H4 (cell line): Measurements from ENCODE around the gene LY9. TPM values are rescaled to one million over a fixed set of nuclear protein-coding genes. Genes with fewer than 3 reads are reported as not detected.
"Not testable (repeated sequence)": the region's sequence is repeated elsewhere in the genome, so short reads cannot be mapped to it uniquely, and the experiment has no call there.

ENCODE experiments used
- DNase-seq: peaks from one replicate; pipeline ENCODE4 v3.0.0-alpha.2; 2015; ENCODE audit warnings: low spot score
- total RNA-seq: library from RNA; depleted of rRNA; stranded (reverse); fragments of >200 nt; shearing (Covaris generic); gene quantifications from 2 replicates; pipeline ENCODE4 v1.2.3, GENCODE V29; 2014

LY9 gene
- total RNA-seq, 1 experiment from 2014 or later: not detected

- no peak for DNase-seq
Observed at GRCh38 chr1:160773093-160773492, 22.9 kb upstream of the LY9 start.

- DNase-seq: peak; percentile 40
Observed at GRCh38 chr1:160774886-160775719, 20.9 kb upstream of the LY9 start.

- no peak for DNase-seq
Observed at GRCh38 chr1:160776178-160776577, 19.8 kb upstream of the LY9 start.

- DNase-seq: no peak
Observed at GRCh38 chr1:160777486-160778089, 18.4 kb upstream of the LY9 start.

DNA sequence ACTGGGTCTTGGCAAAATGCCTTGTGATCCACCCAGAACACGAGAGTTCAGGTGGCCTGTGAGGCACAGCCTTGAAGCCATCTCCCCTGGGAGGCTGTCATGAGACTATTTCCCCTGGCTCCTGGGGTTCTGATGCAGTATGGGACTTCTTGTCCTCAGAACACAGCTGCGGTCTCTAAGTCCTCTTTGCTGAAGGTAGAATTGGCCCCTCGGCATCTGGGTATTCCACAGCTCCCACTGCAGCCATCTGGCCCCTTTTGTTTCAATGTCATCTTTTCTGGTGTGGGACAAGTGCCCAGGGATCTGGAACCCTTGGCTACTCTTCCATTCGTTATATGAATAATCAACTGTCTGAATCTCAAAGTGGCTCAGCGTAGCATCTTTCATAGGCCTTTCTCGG is 17.0 kb upstream of the LY9 start:
- no peak for DNase-seq

DNA sequence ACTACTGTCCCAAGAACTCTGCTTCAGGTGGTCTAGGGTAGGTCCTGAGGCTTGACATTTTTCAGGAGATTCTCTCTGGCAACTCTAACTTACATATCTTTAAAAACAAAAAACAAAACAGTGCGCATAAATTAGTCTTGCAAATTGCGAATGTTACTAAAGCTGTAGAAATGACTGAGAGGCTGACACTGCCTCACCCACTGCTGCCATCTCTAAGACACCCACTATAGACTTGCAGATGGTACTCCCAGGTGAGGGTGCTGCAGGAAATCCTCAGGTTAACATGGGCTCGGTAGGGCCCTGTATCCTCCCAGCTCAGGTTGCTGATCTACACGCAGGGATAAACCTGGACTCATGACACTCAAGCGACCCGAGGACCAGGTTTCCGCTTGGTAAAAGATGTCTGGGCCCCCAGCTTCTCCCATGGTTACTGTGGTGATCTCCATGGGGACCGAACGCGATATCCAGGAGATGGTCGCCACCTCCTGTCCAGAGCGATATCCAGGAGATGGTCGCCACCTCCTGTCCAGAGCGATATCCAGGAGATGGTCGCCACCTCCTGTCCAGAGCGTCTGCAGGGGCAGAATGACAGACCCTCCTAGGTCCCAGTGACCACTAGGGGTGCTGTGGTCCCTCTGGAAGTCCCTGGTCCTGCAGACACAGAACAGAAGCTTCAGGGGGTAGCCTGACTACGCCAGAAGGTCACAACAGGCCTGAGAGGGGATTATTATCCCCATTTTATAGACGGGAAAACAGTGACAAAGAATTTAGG is 16.2 kb upstream of the LY9 start:
- peak; percentile 23 for DNase-seq

- DNase-seq: no peak
Observed at GRCh38 chr1:160780398-160780755, 15.6 kb upstream of the LY9 start.

GRCh38 chr1:160781186-160781766 is 14.7 kb upstream of the LY9 start:
- DNase-seq: no peak

DNA sequence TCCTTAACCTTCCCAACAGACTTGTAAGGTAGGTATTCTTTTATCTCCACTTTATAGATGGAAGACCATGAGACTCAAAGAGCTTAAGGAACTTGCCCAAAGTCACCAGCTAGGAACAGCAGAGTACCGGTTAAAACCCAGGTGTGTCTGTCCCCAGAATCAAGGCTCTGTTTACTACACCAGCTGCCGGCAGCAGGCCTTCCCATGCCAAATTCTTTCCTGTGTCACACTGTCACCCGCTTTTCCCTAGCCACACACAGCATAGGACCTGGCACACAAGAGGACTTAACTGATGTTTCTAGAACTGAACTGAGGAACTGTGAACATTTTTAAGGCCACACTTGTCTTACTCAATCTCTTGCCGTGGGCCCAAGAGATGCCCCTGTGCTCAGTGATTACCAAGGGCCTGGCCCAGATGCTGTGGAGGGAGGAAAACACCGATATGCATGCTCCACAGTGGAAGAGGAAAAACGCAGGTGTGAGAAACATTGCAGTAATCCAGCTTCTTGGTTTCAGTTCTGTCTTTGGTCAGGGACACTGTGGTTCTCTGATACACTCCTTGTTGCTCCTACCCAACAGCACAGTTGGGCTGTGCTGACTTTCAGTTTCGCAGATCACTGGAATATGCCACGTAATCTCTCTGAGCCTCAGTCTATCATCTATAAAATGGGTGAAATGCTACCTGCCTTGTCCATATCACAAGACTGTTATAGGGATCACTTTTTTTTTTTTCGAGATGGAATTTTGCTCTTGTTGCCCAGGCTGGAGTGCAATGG is 13.9 kb upstream of the LY9 start:
- DNase-seq: no peak

DNA sequence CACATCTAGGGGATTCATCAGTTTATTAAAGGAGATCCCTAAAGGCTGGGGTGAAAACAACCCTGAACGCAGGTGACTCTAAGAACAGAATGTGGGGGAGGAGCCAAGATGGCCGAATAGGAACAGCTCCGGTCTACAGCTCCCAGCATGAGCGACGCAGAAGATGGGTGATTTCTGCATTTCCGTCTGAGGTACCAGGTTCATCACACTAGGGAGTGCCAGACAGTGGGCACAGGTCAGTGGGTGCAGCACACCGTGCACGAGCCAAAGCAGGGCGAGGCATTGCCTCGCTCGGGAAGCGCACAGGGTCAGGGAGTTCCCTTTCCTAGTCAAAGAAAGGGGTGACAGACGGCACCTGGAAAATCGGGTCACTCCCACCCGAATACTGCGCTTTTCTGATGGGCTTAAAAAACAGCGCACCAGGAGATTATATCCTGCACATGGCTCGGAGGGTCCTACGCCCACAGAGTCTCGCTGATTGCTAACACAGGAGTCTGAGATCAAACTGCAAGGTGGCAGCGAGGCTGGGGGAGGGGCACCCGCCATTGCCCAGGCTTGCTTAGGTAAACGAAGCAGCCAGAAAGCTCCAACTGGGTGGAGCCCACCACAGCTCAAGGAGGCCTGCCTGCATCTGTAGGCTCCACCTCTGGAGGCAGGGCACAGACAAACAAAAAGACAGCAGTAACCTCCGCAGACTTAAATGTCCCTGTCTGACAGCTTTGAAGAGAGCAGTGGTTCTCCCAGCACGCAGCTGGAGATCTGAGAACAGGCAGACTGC is 12.8 kb upstream of the LY9 start:
- DNase-seq: not testable (repeated sequence)

GRCh38 chr1:160789051-160789701 is 6.8 kb upstream of the LY9 start:
- no peak for DNase-seq

DNA sequence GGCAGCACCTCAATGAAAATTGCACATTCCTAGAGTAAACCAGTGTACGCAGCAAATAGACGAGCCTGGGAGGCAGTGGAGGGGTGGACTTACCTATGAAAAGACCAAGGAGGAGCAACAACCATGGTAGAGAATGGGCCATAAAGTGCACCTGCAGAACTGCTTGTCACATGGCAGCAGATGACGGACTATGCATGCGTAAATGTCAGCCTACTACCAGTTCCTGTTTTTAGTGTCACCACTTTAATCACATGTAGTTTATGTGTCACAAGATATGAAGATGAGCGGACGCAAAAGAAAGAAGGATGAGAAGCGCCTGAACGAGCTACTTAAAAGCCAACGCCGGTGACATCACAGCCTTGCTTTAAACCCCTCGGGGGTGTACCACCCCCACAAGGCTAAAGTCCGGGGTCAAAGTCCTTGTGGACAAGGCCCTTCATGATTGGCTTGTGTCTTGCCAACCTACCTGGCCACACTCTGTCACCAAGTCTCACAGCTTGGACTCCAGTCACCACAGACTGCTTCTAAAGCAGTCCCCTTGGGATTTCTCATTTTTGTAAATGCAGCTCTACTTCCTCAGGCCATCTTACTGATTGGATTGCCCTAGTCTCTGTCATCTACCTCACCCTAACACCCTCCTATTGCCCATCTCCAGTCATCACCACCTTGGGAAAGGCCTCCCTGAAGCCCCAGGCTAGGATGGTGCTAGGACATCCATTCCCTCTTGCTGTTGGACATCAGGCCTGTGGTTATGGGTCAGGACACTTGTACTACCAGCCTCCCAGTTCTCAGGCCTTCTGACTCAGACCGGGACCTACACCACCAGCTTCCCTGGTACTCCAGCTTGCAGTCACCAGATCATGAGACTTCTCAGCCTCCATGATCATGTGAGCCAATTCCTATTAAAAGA is 6.0 kb upstream of the LY9 start:
- no peak for DNase-seq

DNA sequence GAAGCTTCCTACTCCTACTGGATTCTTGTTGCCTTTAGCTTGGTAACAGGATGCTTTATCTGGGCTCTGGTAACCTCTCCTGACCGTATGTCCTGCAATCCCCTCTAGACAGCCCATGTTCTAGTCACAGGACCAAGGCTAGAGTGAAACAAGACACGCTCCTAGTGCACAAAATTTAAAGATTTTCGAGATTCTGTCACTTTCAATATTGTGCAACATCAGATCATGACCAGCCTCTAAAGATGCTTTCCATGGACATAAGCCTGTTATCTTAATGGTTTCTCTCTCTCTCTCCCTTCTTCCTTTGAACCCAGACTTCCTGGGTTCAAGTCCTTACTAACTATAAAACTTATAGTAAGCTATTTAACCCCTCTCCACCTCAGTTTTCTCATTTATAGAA is 1.6 kb upstream of the LY9 start:
- DNase-seq: no peak

GRCh38 chr1:160797271-160797709 is 1.3 kb downstream of the LY9 start:
- no peak for DNase-seq

GRCh38 chr1:160797861-160798273 is 1.9 kb downstream of the LY9 start:
- DNase-seq: no peak

- no peak for DNase-seq
Observed at GRCh38 chr1:160798439-160798838, 2.5 kb downstream of the LY9 start.

DNA sequence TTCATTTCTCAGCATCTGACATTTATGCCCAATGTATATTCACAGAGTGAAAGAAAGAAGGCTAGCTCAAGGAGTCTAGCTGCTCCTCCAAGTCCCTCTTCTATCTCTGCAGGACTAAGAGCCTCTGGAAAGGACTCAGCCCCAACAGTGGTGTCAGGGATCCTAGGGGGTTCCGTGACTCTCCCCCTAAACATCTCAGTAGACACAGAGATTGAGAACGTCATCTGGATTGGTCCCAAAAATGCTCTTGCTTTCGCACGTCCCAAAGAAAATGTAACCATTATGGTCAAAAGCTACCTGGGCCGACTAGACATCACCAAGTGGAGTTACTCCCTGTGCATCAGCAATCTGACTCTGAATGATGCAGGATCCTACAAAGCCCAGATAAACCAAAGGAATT is 3.7 kb downstream of the LY9 start:
- no peak for DNase-seq

GRCh38 chr1:160800142-160800541 is 4.2 kb downstream of the LY9 start:
- DNase-seq: no peak
